Fibroblast of mammary gland (primary cell): ENCODE data around the gene CNTN5.

Source experiments
- DNase-seq: peaks from one replicate; pipeline ENCODE4 v3.0.0-alpha.2; 2010; ENCODE audit warnings: low read depth
- H3K4me3 ChIP-seq: 2 replicates; pipeline ENCODE4 v1.5.1; 2011; ENCODE audit warnings: low read depth, mild to moderate bottlenecking, low read length, moderate library complexity; ENCODE audit not compliant: control insufficient read depth
- CTCF ChIP-seq: conservative IDR thresholded peaks from 2 replicates; pipeline ENCODE4 v1.5.1; 2011; ENCODE audit warnings: low read depth, low read length, inconsistent platforms; ENCODE audit not compliant: control insufficient read depth, insufficient read depth

CNTN5 gene

GRCh38 chr11:99887481-99887880 is 866.7 kb downstream of the CNTN5 start:
- no peak overlapping the region for H3K4me3 ChIP-seq
- DNase-seq = no peak
- no peak for TF ChIP-seq CTCF

- no peak for TF ChIP-seq CTCF
- no peak overlapping the region for H3K4me3 ChIP-seq
- DNase-seq = no peak
Measured at GRCh38 chr11:99893811-99894210, 873.1 kb downstream of the CNTN5 start.

GRCh38 chr11:99901175-99901574 is 880.4 kb downstream of the CNTN5 start:
- no peak for DNase-seq
- TF ChIP-seq CTCF = no peak
- no peak overlapping the region for H3K4me3 ChIP-seq

GRCh38 chr11:99911116-99911515 is 890.4 kb downstream of the CNTN5 start:
- no peak overlapping the region for H3K4me3 ChIP-seq
- no peak for DNase-seq
- no peak for TF ChIP-seq CTCF

- no peak overlapping the region for H3K4me3 ChIP-seq
- DNase-seq = no peak
- no peak for TF ChIP-seq CTCF
Measured at GRCh38 chr11:99916078-99916477, 895.3 kb downstream of the CNTN5 start.

- no peak overlapping the region for H3K4me3 ChIP-seq
- DNase-seq = no peak
- TF ChIP-seq CTCF = no peak
Measured at GRCh38 chr11:99918761-99919160, 898.0 kb downstream of the CNTN5 start.

- DNase-seq = no peak
- TF ChIP-seq CTCF = no peak
- no peak overlapping the region for H3K4me3 ChIP-seq
Measured at GRCh38 chr11:99920956-99921355, 900.2 kb downstream of the CNTN5 start.
